Memory B cell (primary cell): ENCODE measurements around the gene TAS1R2.

Source experiments
- ATAC-seq: fragments of 150-1000 bp; cut with Tn5 transposase; 2 replicates; pipeline ENCODE4 v1.10.0; 2021; ENCODE audit warnings: low read depth, mild to moderate bottlenecking, moderate library complexity
- DNase-seq, 2 donors: peaks; one replicate each; pipeline ENCODE4 v3.0.0; 2022; ENCODE audit warnings: low spot score in 2 of 2
- H3K27ac Mint-ChIP-seq: one replicate; pipeline ENCODE4 v1.8.0; 2022; ENCODE audit warnings: mild to moderate bottlenecking, moderate library complexity, mixed read lengths
- H3K27me3 Mint-ChIP-seq: one replicate; pipeline ENCODE4 v1.8.0; 2022; ENCODE audit warnings: mixed read lengths
- H3K36me3 Mint-ChIP-seq: one replicate; pipeline ENCODE4 v1.8.0; 2022; ENCODE audit warnings: mild to moderate bottlenecking, mixed read lengths
- H3K4me1 Mint-ChIP-seq: one replicate; pipeline ENCODE4 v1.8.0; 2022; ENCODE audit warnings: mixed read lengths
- H3K4me3 Mint-ChIP-seq: one replicate; pipeline ENCODE4 v1.8.0; 2022; ENCODE audit warnings: mild to moderate bottlenecking, moderate library complexity, mixed read lengths
- H3K9me3 Mint-ChIP-seq: one replicate; pipeline ENCODE4 v1.8.0; 2022; ENCODE audit warnings: mixed read lengths

The TAS1R2 gene

DNA sequence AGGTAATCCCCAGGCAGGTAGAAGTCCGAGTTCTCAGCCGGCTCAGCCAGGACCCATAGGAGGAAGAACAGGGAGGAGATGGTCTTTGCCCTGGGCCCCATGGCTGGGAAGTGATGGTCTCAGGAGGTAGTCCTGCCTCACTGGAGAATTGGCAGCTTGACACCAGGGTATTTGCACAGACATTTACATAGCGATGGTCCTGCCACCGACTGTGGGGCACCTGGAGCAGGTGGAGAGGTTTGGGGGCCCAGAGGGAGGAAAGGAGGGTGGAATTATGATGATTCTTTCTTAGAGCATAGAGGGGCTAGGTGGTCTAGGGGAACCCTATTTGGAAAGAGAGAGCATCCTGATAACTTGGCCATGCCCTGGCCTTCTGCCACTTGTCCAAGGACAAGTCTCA is at the start of gene TAS1R2:
Gene TAS1R2 (minus strand): TSS at position 101 of the 400 bp plus-strand sequence. CDS start 0 bp downstream, at position 101.
- no peak for DNase-seq
- Mint-ChIP-seq H3K4me1 (no peaks in the 10 kb centered on the region), H3K9me3 (no peaks in the 10 kb centered on the region), H3K36me3 (no peaks in the 10 kb centered on the region), H3K27me3 (peaks cover 17% of the 10 kb centered on the region), H3K4me3 (no peak within 1 kb of the TSS), H3K27ac (no peak within 1 kb of the TSS)
- no peak for ATAC-seq

DNA sequence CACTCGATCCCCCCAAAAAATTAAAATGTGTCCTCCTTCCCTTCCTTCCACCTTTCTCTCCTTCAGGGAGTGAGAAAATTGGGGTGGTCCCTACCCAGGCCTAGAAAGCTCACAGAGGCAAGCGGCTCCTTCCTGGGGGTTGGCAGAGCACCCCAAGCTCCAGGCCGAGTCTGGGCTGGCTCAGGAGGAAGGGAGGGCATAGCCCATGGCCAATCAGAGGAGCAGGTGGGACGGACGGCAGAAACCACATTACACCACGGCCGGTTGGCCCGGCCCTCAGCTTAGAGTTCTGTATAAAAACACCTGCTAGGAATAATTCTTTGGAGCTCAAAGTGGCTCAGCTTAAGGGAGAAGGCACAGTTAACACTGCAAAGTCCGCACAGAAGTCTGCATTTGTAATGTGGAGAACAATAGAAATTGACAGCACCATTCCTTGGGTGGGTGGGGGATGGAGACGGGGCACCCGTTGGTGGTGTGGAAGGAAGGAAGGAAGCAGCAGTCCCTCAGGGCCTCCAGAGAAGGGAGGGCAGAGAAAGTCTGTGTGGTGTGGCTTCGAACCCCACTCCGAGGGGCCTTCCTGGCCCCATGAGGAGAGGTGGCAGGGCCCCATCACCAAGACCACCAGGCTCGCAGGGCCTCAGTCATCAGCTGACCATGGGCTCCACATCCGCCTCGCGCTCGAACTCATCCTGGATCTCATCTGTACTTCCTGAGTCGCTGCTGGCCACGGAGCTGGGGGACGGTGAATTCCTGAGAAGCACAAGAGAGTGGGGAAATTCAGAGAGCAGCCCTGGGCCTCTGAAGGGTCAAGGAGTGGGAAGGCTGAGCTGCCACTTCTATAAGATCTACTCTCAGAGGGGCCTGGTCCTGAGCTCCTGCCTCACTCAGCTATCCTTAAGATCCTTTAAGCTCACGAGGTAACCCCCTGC is 48.7 kb upstream of the TAS1R2 start:
- Mint-ChIP-seq H3K27ac (peak overlapping the region; percentile 80), H3K36me3 (peaks cover 23% of the 10 kb centered on the region), H3K27me3 (no peaks in the 10 kb centered on the region), H3K4me3 (peak overlapping the region; percentile 69), H3K9me3 (no peaks in the 10 kb centered on the region), H3K4me1 (peaks cover 9% of the 10 kb centered on the region)
- ATAC-seq (peak; percentile 68), DNase-seq (no peak)

DNA sequence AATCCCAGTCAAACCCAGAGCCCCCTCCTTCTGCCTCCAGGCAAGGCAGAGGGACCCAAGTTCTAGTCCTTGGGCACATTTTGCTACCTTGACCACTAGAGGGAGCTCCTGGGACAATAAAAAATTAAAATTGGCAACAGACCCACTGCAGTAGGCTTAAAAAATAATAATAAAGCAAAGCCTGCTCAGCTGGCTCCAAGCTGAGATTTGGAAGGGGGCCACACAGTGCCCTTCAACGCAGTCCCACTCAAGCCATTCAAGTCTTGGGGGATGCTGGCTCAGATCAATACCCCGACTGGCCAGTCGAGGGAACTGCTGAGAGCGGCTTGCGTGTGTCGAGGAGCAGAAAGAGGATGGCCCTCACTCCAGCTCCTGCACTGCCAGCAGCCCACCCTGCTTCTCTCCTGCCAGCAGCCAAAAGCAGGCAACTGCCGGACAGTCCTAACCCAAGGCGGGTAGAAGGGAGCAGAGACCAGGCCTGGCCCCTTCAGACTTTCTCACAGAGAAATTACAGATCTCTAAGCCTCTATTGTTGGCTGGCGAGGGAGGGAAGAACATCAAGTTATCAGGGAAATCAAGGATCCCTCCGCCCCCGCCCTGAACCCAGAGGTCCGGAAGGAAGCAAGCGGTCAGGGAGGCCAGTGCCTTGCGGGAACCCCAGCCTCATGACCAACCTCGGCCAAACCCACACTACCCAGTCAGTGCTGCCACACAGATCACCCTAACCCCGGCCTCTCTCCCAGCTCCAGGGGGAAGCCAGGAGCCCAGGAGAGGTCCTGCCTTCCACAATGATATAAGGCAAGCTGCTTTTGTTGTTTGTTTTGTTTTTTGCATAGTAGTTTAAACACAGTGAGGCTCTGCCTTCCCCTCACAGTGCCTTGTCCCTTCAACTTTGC is 47.8 kb upstream of the TAS1R2 start:
- Mint-ChIP-seq H3K27ac (peak overlapping the region; percentile 80), H3K9me3 (no peaks in the 10 kb centered on the region), H3K36me3 (peaks cover 23% of the 10 kb centered on the region), H3K4me3 (peak overlapping the region; percentile 69), H3K4me1 (peaks cover 11% of the 10 kb centered on the region), H3K27me3 (no peaks in the 10 kb centered on the region)
- DNase-seq (peak; percentile 64 to 74), ATAC-seq (peak; percentile 12)

DNA sequence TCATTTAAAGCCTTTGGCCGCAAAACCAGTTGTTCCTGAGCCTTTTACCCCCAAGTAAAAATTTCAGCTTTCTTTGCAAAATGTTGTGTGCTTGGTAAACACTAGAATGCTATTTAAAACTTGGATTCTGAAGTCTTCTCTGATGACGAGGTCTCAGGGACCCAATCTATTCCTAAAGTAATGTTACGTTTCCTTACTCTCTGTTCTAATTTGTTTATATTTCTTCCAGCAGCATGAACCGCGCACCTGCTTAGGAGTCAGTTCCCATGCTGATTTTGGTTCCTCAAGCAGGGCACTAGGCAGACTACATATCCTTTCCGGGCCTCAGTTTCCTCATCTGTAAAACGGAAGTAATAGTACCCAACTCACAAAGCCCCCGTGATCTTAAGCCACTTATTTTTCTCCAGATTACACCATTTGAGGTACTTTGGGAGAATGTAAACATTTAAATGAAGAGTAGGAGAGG is 43.9 kb upstream of the TAS1R2 start:
- H3K36me3 Mint-ChIP-seq: no peaks in the 10 kb centered on the region
- DNase-seq (no peak), ATAC-seq (no peak)
- no peaks in the 10 kb centered on the region for H3K27me3 Mint-ChIP-seq
- peak overlapping the region; percentile 99 for H3K4me3 Mint-ChIP-seq
- H3K4me1 Mint-ChIP-seq: peaks cover 12% of the 10 kb centered on the region
- H3K27ac Mint-ChIP-seq: peak overlapping the region; percentile 92
- H3K9me3 Mint-ChIP-seq: no peaks in the 10 kb centered on the region

DNA sequence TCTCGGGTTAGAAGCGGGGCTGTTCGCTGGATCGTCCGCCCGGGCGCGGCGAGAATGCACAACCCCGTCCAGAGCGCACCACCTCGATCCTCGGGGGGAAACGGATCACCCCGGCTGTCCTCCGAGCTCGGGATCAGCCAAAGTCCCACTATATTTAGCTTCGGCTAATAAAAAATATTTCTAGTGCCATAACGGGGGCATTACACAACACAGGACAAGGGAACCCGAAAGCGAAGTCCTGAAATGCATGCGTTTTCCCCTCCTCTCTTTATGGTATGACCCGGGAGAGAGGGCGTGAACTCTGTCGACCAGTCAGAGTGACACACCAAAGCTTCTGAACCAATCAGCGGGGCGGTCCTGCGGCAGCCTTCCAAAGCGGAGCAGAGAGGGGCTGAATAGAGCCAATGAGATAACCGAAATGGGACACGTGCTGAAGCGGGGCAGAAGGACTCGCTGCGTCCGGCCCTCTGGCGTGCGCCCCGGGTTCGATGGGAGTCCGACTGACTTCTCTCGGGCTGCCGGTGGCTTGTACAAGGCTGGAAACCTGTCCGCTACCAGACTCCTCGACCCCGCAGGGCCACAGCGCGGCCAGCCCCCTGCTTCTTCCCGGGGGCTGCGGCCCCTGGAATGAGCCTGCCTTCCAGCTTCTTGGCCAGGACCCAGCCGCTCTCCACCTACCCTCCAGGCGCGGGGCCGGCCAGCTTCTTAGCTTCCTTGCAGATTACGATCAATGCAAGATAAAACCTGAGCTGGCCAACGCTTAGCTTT is 43.2 kb upstream of the TAS1R2 start, which contains the start of gene ALDH4A1:
Gene ALDH4A1 (minus strand): TSS at position 33 of the 768 bp plus-strand sequence. CDS start 32 bp downstream, at position 1.
- Mint-ChIP-seq H3K36me3 (no peaks in the 10 kb centered on the region), H3K9me3 (no peaks in the 10 kb centered on the region), H3K4me3 (peak within 1 kb of the TSS; percentile 99), H3K27me3 (no peaks in the 10 kb centered on the region), H3K4me1 (peaks cover 12% of the 10 kb centered on the region), H3K27ac (peak within 1 kb of the TSS; percentile 92)
- ATAC-seq (peak; percentile 93), DNase-seq (peak; percentile 84 to 90)

DNA sequence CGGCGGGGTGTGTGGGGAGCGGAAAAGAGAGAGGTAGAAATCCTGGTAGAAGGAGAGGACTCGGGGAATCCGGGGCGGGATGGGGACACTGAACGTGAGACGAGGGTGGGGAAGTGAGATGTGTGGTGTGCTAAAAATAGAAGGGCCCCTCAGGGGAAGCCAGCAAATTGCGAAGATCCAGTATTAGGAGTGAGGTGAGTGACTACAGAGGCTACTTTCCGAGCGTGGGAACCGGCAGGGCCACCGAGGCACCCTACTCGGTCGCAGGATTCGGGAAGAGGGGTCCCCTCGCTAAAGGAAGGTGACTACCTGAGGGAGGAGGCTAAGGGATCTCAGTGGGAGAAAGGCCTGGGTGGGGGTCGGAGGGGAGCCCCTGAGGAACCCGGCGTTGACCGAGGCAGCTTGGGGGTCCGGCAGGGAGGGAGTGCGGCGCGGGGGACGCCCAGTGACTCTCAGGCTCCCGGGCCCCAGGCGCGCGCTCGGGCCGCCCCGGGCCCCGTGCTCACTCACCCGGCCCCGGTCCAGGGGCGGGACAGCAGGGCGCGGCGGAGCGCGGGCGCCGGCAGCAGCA is 42.6 kb upstream of the TAS1R2 start:
- H3K4me3 Mint-ChIP-seq: peak overlapping the region; percentile 99
- H3K36me3 Mint-ChIP-seq: no peaks in the 10 kb centered on the region
- no peaks in the 10 kb centered on the region for H3K9me3 Mint-ChIP-seq
- ATAC-seq: no peak
- peak overlapping the region; percentile 92 for H3K27ac Mint-ChIP-seq
- no peak for DNase-seq
- H3K27me3 Mint-ChIP-seq: no peaks in the 10 kb centered on the region
- peaks cover 12% of the 10 kb centered on the region for H3K4me1 Mint-ChIP-seq

DNA sequence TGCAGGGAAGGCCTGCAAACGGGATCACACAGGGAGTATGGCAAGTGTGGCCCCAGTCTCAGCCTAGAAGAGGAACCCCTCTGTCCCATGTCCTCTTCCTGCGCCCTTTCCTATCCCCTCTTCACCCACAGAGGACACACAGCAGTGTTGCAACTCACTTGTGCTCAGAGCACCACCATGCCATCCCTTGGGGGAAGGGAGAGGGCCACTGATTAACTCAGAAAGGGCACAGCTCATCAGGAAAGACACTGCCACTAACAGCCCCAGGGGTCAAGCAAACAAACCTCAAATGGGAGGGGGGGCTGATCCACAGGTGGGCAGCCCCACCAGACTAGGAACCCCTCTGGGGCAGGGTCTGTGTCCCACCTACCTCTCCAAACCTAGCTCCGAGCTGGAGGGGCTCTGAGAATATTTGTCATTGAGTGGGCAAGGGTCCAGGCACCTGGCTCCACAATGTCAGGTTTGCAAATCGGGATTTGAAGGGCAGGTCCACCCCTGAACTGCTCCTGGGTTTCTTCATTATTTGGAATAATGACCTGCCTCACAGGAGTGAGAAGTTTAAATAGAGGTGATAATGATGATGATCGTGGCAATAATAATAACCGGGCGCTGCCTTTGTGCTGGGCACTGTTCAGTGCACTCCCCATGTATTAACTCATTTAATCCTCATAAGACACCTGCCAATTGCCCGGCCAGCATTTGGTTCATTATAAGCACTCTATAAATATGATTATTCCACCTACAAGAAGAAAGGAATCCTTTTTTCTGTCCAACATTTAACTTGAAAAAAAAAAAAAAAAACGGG is 41.9 kb upstream of the TAS1R2 start:
- Mint-ChIP-seq H3K36me3 (no peaks in the 10 kb centered on the region), H3K4me3 (peak overlapping the region; percentile 99), H3K9me3 (no peaks in the 10 kb centered on the region), H3K27me3 (no peaks in the 10 kb centered on the region), H3K4me1 (peaks cover 12% of the 10 kb centered on the region), H3K27ac (peak overlapping the region; percentile 92)
- DNase-seq (no peak), ATAC-seq (no peak)

DNA sequence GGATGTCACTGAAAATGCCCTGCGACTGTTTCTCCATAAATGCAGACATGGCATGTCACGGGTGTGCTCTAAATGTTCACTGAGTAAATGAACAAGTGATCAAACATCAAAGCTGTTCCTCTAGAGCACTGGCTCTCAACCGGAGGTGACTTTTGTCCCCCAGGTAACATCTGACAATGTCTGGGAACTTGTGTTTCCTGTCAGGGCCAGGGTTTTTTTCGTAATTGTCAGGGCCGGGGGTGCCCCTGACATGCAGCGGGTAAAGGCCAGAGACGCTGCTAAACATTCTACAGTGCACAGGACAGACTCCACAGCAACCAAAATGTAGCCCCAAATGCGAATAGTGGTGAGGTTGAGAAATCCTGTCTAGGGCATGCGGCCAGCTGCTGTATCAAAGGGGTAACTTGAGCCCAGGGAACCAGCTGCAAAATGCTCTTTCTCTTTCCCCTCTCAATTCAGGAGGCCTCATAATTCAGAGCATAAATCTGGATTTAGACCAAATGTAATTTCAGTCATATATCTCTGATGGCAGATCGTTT is 40.9 kb upstream of the TAS1R2 start:
- DNase-seq (no peak), ATAC-seq (no peak)
- Mint-ChIP-seq H3K27ac (no peak overlapping the region), H3K27me3 (no peaks in the 10 kb centered on the region), H3K9me3 (no peaks in the 10 kb centered on the region), H3K36me3 (no peaks in the 10 kb centered on the region), H3K4me1 (peaks cover 12% of the 10 kb centered on the region), H3K4me3 (no peak overlapping the region)

DNA sequence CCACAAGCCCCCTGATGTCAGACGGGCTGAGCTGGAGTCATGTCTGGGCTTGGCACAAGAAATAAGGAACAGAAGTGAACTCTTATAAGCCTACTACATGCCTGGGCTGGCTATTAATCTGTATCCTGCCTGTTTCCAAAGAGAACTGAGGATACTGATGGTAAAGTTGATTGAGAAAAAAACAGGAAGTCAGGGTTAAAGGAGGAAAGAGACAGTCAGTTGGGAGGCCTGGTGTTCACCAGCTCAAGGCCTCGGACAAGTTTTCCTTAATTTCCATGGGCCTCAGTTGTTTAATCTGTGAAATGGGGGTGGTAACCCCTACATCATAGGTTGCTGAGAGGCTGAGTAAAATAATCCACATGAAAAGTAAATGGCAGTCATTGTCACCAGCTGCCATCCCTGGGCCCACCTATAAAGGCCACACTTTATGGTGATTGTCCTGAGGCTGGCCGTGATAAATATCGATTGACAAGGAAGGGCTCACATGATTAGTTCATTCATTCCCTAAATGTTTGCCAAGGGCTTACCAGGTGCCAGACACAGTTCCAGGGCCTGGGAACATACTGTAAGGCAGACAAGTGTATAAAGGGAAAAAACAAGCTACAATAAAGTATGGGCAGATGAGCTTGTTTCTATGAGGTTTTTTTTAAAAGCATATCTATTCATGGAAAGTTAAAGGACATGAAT is 40.0 kb upstream of the TAS1R2 start:
- Mint-ChIP-seq H3K4me3 (no peak overlapping the region), H3K27ac (no peak overlapping the region), H3K4me1 (peaks cover 12% of the 10 kb centered on the region), H3K36me3 (no peaks in the 10 kb centered on the region), H3K27me3 (no peaks in the 10 kb centered on the region), H3K9me3 (no peaks in the 10 kb centered on the region)
- no peak for ATAC-seq
- DNase-seq: no peak

DNA sequence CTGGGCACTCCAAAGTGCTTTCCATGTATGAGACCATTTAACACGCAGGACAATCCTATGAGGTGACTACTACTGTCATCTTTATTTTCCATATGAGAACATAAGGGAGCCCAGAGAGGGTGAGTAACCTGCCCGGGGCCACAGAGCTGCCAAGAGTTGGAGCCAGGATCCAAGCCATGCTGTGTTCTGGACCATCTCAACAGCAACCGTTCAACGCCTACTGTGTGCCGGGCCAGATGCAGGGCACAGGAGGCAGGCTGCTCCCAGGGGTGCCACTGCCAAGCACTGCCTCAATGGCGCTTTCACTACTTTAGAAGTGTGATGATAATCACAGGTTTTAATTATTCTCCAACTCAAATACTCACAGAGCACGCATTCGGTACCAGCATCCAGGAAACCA is 39.1 kb upstream of the TAS1R2 start:
- ATAC-seq (no peak), DNase-seq (no peak)
- no peaks in the 10 kb centered on the region for H3K36me3 Mint-ChIP-seq
- peaks cover 12% of the 10 kb centered on the region for H3K4me1 Mint-ChIP-seq
- H3K27me3 Mint-ChIP-seq: no peaks in the 10 kb centered on the region
- no peak overlapping the region for H3K27ac Mint-ChIP-seq
- no peak overlapping the region for H3K4me3 Mint-ChIP-seq
- H3K9me3 Mint-ChIP-seq: no peaks in the 10 kb centered on the region

DNA sequence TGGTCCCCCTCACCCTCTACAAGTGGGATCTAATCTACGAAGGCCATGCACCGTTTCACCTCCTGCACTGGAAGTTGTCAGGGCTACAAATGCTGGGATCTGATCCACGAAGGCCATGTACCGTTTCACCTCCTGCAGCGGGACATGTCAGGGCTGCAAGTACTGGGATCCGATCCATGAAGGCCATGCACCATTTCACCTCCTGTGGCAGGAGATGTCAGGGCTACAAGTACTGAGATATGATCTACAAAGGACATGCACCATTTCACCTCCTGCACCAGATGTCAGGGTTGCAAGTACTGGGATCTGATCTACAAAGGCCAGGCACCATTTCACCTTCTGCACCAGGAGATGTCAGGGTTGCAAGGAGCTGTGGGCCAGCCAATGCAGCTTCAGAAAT is 35.9 kb upstream of the TAS1R2 start:
- Mint-ChIP-seq H3K27me3 (no peaks in the 10 kb centered on the region), H3K36me3 (no peaks in the 10 kb centered on the region), H3K27ac (no peak overlapping the region), H3K9me3 (no peaks in the 10 kb centered on the region), H3K4me1 (peaks cover 5% of the 10 kb centered on the region), H3K4me3 (no peak overlapping the region)
- no peak for ATAC-seq
- no peak for DNase-seq

DNA sequence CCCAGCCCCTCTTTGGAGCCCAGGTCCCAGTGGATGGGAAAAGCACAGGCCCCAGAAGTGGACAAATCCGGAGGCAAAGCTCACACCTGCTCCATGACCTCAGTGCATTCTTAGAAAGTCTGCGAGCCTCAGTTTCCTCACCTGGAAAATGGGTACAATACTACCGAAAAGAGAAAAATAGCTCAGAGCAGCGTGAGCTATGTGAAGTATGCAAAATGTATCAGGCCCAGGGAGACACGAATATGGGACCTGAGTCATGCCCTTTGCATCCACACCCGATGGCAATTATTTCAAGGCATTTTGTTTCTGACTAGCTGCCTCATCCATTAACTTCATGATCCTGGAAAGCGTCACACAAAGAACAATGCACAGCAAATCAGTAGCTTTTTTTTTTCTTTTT is 33.7 kb upstream of the TAS1R2 start:
- Mint-ChIP-seq H3K27ac (no peak overlapping the region), H3K9me3 (no peaks in the 10 kb centered on the region), H3K4me3 (no peak overlapping the region), H3K27me3 (no peaks in the 10 kb centered on the region), H3K36me3 (no peaks in the 10 kb centered on the region), H3K4me1 (peaks cover 2% of the 10 kb centered on the region)
- DNase-seq (no peak), ATAC-seq (no peak)
